GM12891 (cell line): ENCODE data around the gene ZFYVE21.

Experiments
- DNase-seq: peaks from one replicate; pipeline ENCODE4 v3.0.0; 2011; ENCODE audit warnings: low spot score; ENCODE audit not compliant: insufficient read length
- FAIRE-seq: peaks from 2 replicates; lab custom pipeline; 2011; peaks lifted over from hg19 to GRCh38; lab: Jason Lieb, UNC
- PAX5 ChIP-seq: IDR thresholded peaks from 2 replicates; pipeline ENCODE4 v1.6.1; 2011; ENCODE audit warnings: low read length, moderate library complexity, mild to moderate bottlenecking; ENCODE audit not compliant: insufficient read depth, severe bottlenecking
- POLR2A ChIP-seq: IDR thresholded peaks from 2 replicates; pipeline ENCODE4 v1.6.1; 2011; ENCODE audit warnings: low read depth, low read length, control low read depth
- POLR2AphosphoS5 ChIP-seq: IDR thresholded peaks from 2 replicates; pipeline ENCODE4 v1.6.1; 2011; ENCODE audit warnings: low read depth, low read length, control low read depth
- POU2F2 ChIP-seq: IDR thresholded peaks from 2 replicates; pipeline ENCODE4 v1.6.1; 2011; ENCODE audit warnings: low read depth, mild to moderate bottlenecking, control low read depth, low read length, moderate library complexity
- SPI1 ChIP-seq: IDR thresholded peaks from 2 replicates; pipeline ENCODE4 v1.6.1; 2011; ENCODE audit warnings: low read depth, low read length, control low read depth
- TAF1 ChIP-seq: IDR thresholded peaks from 2 replicates; pipeline ENCODE4 v1.6.1; 2011; ENCODE audit warnings: low read depth, low read length, control low read depth

The ZFYVE21 gene

DNA sequence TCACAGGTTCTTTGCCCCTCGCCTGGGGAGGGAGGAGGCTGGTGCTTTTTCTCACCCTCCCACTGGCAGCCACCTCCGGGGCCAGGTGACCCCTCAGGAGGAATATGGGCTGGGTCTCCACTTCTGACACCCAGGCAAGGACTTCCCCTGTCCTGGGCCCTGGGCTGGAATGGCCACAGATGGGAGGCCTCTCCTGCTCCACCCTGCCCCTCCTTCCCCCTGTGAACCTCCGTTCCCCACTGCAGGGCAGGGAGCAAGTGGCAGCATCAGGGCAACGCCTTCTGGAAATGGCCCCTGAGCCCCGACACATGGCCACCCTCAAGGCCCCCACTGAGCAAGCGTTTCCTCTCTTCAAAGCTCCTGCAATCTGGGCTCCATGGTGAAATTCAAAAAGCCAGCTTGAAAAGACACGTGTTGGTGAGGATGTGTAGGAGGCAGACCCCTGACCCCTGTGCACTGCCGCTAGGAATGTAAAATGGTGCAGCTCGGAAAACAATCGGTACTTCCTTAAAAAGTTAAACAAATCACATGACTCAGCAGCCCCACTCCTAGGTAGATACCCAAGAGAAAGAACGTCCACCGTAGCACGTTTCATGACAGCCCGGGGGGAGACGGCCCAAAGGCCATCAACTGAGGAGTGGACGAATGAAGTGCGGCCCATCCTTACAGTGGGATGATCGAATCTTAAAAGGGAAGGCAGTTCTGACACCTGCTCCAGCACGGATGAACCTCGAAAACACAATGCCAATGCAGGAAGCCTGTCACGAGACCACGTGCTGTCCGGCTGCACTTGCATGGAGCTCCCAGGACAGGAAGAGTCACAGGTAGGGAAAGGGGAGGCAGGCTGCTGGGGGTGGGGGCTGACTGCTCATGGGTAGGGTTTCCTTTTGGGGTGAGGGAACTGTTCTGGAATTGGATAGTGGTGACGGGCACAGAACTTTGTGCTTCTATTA, 11.9 kb upstream of the ZFYVE21 start:
- FAIRE-seq (no peak), DNase-seq (no peak)
- no peak for TF ChIP-seq TAF1
- TF ChIP-seq POU2F2 = no peak
- no peak for TF ChIP-seq POLR2A
- TF ChIP-seq SPI1 = no peak
- TF ChIP-seq POLR2AphosphoS5 = peak; percentile 67
- TF ChIP-seq PAX5 = no peak

DNA sequence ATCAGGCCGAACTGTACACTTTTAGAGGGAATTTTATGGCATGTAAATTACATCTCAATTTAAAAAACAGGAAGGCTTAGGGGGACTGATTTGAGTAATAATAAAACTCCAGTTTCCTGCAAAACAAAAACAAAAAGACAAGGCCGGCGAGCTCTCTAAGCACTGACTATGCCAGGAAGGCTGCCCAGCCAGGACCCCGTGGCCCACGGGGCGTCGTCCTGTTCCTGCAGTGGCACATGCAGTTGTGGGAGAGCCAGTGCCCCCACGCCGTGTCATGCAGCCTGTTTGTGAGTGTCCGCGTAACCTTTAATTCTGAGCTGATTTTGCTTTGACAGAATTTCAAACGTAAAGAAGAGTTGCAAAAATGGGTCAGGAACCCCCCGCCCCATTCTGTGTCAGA, 10.9 kb upstream of the ZFYVE21 start:
- no peak for DNase-seq
- TF ChIP-seq PAX5 (no peak), POLR2AphosphoS5 (no peak), POLR2A (no peak), SPI1 (no peak), POU2F2 (no peak), TAF1 (no peak)
- FAIRE-seq = no peak

DNA sequence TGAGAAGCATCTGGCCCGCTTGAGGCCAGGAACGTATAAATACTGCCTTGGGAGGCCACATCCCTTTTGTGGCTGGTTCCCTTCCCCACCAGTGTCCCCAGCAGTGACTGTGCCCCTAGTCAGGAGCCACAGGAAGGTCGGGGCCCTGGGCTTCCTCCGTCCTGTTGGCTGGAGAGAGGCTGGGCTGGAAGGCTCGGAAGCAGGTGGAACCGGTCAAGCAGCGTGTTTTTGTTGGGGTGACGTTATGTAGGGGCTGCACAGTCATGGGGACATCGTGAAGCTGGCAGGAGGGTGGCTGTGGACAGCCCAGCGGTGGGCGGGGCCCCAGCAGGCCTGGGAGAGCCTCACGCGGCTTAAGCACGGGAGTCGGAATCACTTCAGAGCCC, 10.5 kb upstream of the ZFYVE21 start:
- DNase-seq (no peak), FAIRE-seq (no peak)
- no peak for TF ChIP-seq SPI1
- TF ChIP-seq POU2F2 = no peak
- no peak for TF ChIP-seq TAF1
- TF ChIP-seq POLR2AphosphoS5 = no peak
- TF ChIP-seq POLR2A = no peak
- TF ChIP-seq PAX5 = no peak

DNA sequence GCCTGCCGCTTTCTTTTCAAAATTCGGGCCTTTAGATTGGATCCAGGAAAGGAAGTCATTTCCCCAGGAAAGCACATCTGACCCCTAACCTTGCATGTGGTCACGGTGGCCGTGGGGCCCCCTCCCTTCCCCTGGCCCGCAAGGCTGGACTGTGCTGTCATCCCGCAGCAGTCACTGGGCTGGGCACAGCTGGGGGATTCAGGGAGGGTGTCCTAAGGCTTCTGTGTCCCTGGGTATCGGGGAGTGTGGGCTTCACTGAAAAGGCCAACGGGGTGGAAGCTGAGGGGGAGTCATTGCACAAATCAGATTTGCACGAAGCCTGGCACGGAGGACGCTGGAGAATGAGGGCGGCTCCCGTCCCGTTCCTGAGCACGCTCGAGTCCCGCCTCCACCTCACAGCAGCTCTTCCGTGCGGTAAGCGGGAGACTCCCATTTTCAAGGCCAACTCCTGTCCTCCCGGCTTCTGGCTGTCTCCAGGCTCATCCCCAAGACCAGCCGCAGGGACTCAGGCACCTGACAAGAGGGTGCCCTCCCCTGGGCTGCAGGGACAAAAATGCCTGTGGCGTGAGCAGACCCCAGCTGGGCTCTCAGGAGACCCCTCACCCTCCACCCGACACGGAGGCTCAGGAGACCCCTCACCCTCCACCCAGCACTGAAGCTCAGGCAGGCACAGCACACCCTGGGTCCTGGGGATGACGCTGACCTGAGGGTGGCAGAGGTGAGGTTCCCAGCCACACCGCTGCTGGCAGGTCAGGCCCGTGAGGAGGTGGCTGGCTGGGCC, 9.9 kb upstream of the ZFYVE21 start:
- FAIRE-seq = no peak

DNA sequence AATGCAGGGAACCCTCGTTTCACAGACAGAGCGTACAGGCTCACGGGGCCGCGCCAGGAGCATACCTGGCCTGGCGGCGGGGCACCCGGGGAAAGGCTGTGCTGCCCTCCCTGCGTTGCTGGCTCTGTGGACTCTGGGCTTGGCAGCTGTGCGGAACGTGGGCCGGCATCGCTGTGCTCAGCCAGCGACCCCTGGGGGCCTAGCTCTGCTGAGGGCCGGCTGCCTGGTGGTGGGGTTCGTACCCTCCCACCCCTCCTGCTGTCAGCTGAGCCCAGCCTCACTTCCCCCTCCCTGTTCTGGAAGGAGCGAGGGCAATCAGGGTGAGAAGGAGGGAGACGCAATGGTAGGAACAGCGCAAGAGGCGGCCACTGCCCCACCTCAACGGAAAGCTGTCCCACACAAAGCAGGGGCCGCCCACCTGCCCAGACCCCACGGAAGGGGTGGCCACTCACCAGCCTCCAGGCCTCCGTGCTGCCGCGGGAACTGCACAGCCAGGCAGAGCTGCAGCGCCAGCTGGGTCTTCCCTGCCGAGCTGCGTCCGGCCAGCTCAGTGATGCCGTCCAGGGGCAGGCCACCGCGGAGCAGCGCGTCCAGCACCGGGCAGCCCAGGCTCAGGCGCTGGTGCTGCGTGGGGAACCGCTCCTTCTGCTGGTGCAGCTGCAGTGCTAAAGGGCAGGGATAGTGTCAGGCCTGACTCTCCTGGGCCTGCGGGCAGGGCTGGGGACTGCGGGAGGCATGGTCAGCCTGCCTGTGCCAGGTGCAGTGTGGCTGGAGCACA, 8.9 kb upstream of the ZFYVE21 start:
- TF ChIP-seq POLR2AphosphoS5 = no peak
- TF ChIP-seq TAF1 = no peak
- TF ChIP-seq SPI1 = no peak
- TF ChIP-seq PAX5 = no peak
- TF ChIP-seq POU2F2 = no peak
- no peak for TF ChIP-seq POLR2A
- DNase-seq (no peak), FAIRE-seq (no peak)

More for the DNA sequence above, 9.9 kb upstream of the ZFYVE21 start:
- TF ChIP-seq POLR2A (no peak), POLR2AphosphoS5 (no peak), TAF1 (no peak), POU2F2 (no peak), SPI1 (no peak), PAX5 (no peak)
- no peak for DNase-seq

DNA sequence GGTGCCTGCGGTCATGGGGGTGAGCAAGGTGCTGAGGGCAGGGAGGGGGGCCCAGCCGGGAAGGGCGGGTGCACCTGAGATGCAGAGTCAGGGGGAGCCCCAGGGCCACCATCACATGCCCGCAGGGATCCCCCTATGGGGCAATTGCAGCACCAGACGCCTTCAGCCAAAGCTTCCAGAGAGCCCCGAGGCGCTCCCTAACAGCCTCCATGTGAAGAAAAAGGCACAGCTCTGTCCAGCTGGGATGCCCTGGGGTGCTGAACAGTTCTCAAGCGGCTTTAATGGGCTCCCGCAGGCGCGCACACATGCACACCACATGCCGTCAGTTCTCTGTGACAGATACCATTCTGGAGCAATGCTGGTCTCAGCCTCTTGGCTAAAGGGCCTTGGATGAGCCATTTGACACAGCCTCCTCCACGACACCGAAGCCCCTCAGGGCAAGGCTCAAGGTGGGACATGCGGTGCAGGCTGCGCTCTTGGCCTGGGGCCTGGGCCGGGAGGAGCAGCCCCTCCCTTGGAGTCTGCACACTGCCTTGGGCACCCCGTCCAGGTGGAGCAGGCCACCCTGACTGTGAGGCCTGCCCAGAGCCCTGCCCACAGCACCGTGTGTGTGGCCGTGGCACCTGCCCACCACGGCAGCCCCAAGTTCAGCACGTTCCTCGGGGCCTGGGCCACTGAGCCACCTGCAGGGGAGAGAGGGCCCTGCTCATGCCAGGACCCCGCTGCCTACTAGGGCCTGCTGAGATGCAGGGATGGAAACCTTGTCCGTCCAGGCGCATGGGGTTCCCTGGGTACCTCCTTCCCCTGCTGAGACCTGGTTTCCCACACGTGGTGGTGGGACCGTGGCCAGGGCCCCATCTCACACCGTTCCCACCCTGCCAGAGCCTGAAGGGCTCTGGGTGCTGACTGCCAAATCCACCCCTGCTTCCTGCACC, 8.0 kb upstream of the ZFYVE21 start:
- DNase-seq (no peak), FAIRE-seq (no peak)
- TF ChIP-seq SPI1 (no peak), POLR2AphosphoS5 (no peak), POU2F2 (no peak), POLR2A (no peak), TAF1 (no peak), PAX5 (no peak)

DNA sequence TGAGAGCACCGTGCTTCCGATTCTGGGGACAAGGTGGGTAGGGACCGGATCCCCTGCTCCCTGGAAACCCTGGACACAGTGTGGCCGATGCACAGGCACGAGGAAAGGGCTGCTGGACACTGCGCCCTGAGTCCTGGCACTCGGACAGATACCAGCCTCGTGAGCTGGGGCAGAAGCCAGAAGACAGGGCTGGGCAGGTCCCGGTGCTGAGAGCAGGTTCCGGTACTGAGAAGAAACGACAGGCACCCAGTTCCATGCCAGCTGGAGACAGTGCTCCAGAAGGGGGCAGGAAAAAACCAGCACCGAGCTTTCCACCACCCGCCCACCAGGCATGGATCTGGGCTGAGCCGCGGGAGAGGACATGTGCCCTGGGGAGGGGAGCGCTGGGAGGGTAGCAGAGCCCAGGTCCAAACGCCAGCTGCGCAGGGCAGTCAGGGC, 6.8 kb upstream of the ZFYVE21 start:
- TF ChIP-seq POLR2A (no peak), POLR2AphosphoS5 (0 out of 2 replicates have a peak, but pooled peaks have one; percentile 39), PAX5 (no peak)
- no peak for FAIRE-seq

DNA sequence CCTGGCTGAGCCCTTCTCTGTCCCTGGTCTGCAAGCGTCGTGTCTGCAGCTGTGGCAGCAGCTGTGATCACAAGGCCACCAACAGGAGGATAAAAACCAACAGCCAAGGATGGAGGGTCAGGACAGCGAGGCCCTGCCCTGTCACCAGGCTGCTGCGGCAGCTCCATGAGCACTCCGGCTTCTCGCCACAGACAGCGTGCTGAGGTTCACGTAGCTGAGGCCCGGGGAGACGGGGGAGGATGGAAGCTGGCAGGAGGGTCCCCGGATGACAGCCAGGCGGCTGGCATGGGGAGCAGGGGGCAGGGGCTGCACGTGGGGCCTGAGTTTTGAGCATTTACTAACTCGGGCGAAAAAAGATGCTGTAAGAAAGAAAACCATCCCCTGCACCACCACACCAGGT, 5.8 kb upstream of the ZFYVE21 start:
- TF ChIP-seq PAX5 = no peak
- TF ChIP-seq POU2F2 = no peak
- TF ChIP-seq SPI1 = no peak
- TF ChIP-seq TAF1 = no peak
- no peak for TF ChIP-seq POLR2A
- no peak for TF ChIP-seq POLR2AphosphoS5
- FAIRE-seq = no peak
- no peak for DNase-seq

More for the DNA sequence above, 6.8 kb upstream of the ZFYVE21 start:
- DNase-seq = no peak
